Measurements from ENCODE around the gene CLC. TPM values are rescaled to one million over a fixed set of nuclear protein-coding genes. Genes with fewer than 3 reads are reported as not detected.

Gene CLC
- total RNA-seq, 1 donor from 2014 or later, result not detected

DNA sequence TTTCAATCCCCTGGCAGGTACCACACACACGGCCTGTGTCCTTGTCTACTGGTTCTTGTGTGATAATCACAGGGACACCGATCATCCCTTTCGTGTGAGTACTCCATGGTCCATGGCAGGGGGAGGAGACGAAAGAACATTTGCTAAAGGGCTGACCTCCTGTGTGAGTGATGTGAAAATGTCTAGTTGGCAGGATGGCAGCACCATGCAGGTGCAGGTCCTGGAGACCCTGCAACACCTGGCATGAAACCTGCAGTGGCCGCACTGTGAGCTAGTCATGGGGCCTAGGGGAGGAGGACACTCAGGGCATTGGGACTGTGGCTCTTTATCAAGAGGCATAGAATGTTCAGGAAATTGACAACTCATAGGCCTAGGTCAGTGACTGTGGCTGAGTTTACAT, 56.4 kb downstream of the CLC start:
- TF ChIP-seq, protein P1, sequence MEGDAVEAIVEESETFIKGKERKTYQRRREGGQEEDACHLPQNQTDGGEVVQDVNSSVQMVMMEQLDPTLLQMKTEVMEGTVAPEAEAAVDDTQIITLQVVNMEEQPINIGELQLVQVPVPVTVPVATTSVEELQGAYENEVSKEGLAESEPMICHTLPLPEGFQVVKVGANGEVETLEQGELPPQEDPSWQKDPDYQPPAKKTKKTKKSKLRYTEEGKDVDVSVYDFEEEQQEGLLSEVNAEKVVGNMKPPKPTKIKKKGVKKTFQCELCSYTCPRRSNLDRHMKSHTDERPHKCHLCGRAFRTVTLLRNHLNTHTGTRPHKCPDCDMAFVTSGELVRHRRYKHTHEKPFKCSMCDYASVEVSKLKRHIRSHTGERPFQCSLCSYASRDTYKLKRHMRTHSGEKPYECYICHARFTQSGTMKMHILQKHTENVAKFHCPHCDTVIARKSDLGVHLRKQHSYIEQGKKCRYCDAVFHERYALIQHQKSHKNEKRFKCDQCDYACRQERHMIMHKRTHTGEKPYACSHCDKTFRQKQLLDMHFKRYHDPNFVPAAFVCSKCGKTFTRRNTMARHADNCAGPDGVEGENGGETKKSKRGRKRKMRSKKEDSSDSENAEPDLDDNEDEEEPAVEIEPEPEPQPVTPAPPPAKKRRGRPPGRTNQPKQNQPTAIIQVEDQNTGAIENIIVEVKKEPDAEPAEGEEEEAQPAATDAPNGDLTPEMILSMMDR (IDR thresholded peaks at IDR 0.05), result no peak
- intact Hi-C loops (cut with DNase I), result no loop called here
- Histone ChIP-seq H3K9me3 (no peaks in the 10 kb centered on the region), H3K27me3 (no peaks in the 10 kb centered on the region), H3K36me3 (no peaks in the 10 kb centered on the region), H3K27ac (no peak overlapping the region), H3K4me3 (no peak overlapping the region), H3K4me1 (no peaks in the 10 kb centered on the region)
- DNase-seq (ENCODE audit: extremely low spot score in 2 of 2), result no peak

Small RNAs within 50 kb of the gene (small RNA-seq; reads per million reads assigned to genes)
- gene RPS29P27, result not detected

Other genes with a start within 250 kb of the CLC start
- not detected for gene DLL3, start 239.1 kb downstream of the CLC start, total RNA-seq
- not detected for gene SELENOV, start 222.9 kb downstream of the CLC start, total RNA-seq
- gene EID2B, start 205.2 kb downstream of the CLC start, total RNA-seq, result 3.7 TPM
- 13.5 TPM for gene EID2, start 197.9 kb downstream of the CLC start, total RNA-seq
- gene LGALS13, start 135.5 kb downstream of the CLC start, total RNA-seq, result not detected
- gene LGALS16, start 82.1 kb downstream of the CLC start, total RNA-seq, result not detected
- gene LGALS14, start 33.5 kb downstream of the CLC start, total RNA-seq, result not detected
- not detected for gene LEUTX, start 40.8 kb upstream of the CLC start, total RNA-seq
- gene DYRK1B, start 96.1 kb upstream of the CLC start, total RNA-seq, result 5.6 TPM
- gene FBL, start 108.3 kb upstream of the CLC start, total RNA-seq, result 180 TPM
- 31.7 TPM for gene FCGBP, start 196.6 kb upstream of the CLC start, total RNA-seq
- 74.9 TPM for gene PSMC4, start 233.1 kb upstream of the CLC start, total RNA-seq